HFFc6 (cell line): Measurements from ENCODE around the gene PRR15. TPM values are rescaled to one million over a fixed set of nuclear protein-coding genes. Genes with fewer than 3 reads are reported as not detected.

ENCODE experiments used
- DNase-seq: peaks from one replicate; pipeline ENCODE4 v3.0.0-alpha.2; 2018
- H3K27ac Mint-ChIP-seq: 2 replicates; pipeline ENCODE4 v1.8.0; 2020; ENCODE audit warnings: mild to moderate bottlenecking, mixed read lengths
- H3K27me3 Mint-ChIP-seq: 2 replicates; pipeline ENCODE4 v1.8.0; 2021; ENCODE audit warnings: mild to moderate bottlenecking, moderate library complexity, mixed read lengths; ENCODE audit not compliant: insufficient read depth
- H3K36me3 Mint-ChIP-seq: 2 replicates; pipeline ENCODE4 v1.8.0; 2021; ENCODE audit warnings: low read depth, mixed read lengths
- H3K4me1 Mint-ChIP-seq: 2 replicates; pipeline ENCODE4 v1.8.0; 2020; ENCODE audit warnings: low read depth, mixed read lengths
- H3K4me3 Mint-ChIP-seq: 2 replicates; pipeline ENCODE4 v1.8.0; 2020; ENCODE audit warnings: mild to moderate bottlenecking, moderate library complexity, mixed read lengths
- H3K9me3 Mint-ChIP-seq: 2 replicates; pipeline ENCODE4 v1.8.0; 2020; ENCODE audit warnings: mild to moderate bottlenecking, mixed read lengths
- CTCF ChIP-seq: fragments of 200-600 bp; sonication (generic); IDR thresholded peaks from 2 replicates; pipeline ENCODE4 v1.5.0; 2021; ENCODE audit warnings: antibody characterized with exemption, mild to moderate bottlenecking
- total RNA-seq, 6 experiments: library from RNA; stranded (reverse); fragmentation: NEBNext Ultra II Directional; extraction: Animal tissue kit (Norgen Biotek cat#: 25700); gene quantifications; 2 replicates in 1 of 6; 3 replicates in 5 of 6; pipeline ENCODE4 v1.2.3, GENCODE V29; 2021

Gene PRR15
- total RNA-seq, 6 experiments from 2014 or later = 0.10 to 0.64 (median 0.31) TPM; not detected in 3

DNA sequence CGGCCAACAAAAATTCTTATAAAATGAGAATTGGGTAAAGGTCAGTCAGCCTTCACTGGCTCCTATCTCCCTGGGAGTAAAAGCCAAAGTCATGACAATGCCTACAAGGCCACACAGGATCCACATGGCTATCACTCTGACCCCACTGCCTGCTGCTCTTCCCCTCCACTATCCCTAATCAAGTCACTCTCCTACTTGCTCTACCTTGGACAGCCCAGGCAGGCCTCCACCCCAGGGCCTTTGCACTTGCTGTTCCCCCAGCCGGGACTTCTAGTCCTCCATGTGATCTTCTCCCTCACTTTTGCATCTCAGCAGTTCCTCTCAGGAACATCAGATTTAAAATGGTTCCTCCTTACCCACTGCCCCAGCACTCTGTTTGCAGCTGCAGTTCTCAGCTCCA lies 50.6 kb downstream of the PRR15 start:
- H3K9me3 Mint-ChIP-seq = no peaks in the 10 kb centered on the region
- TF ChIP-seq CTCF = no peak
- H3K4me1 Mint-ChIP-seq = peaks cover 46% of the 10 kb centered on the region
- 0 out of 2 replicates have a peak overlapping the region, but pooled peaks have one; percentile 20 for H3K4me3 Mint-ChIP-seq
- peaks cover 3% of the 10 kb centered on the region; the same call in 1 of the 2 replicates for H3K36me3 Mint-ChIP-seq
- peak overlapping the region; percentile 62 for H3K27ac Mint-ChIP-seq
- no peaks in the 10 kb centered on the region for H3K27me3 Mint-ChIP-seq
- DNase-seq = no peak

Other genes starting within 250 kb of the PRR15 start
- gene WIPF3, start 242.7 kb downstream of the PRR15 start, total RNA-seq = not detected